NCI-H146 treated with DMSO at 0.1 percent for 48 hours (cell line): ENCODE results near the gene KLHL26.

ENCODE experiments used
- DNase-seq: peaks from one replicate; lab custom pipeline; 2025; ENCODE audit not compliant: unreplicated experiment; lab: John Stamatoyannopoulos, UW

The KLHL26 gene

GRCh38 chr19:18601875-18602274 is 35.0 kb upstream of the KLHL26 start:
- no peak for DNase-seq

GRCh38 chr19:18603255-18603957 is 33.4 kb upstream of the KLHL26 start:
- no peak for DNase-seq

- DNase-seq, result no peak
These were observed 32.6 kb upstream of the KLHL26 start for GRCh38 chr19:18603958-18604819.

- DNase-seq, result no peak
These were observed 32.0 kb upstream of the KLHL26 start for GRCh38 chr19:18604820-18605159.

GRCh38 chr19:18605196-18605545 is 31.7 kb upstream of the KLHL26 start:
- no peak for DNase-seq

GRCh38 chr19:18605546-18606280 is 31.1 kb upstream of the KLHL26 start:
- no peak for DNase-seq

- no peak for DNase-seq
These were observed 30.3 kb upstream of the KLHL26 start, which contains the start of gene CRLF1 for GRCh38 chr19:18606281-18607225. TSS of gene CRLF1 (minus strand) at chr19:18606799. CDS start at chr19:18606656, 143 bp downstream.

- no peak for DNase-seq
These were observed 29.4 kb upstream of the KLHL26 start for GRCh38 chr19:18607226-18608101.

- no peak for DNase-seq
These were observed 28.6 kb upstream of the KLHL26 start for GRCh38 chr19:18608102-18608804.

GRCh38 chr19:18608805-18609716 is 27.8 kb upstream of the KLHL26 start:
- no peak for DNase-seq

- no peak for DNase-seq
These were observed 27.1 kb upstream of the KLHL26 start for GRCh38 chr19:18609717-18610051.

- no peak for DNase-seq
These were observed 26.6 kb upstream of the KLHL26 start for GRCh38 chr19:18610245-18610555.

- no peak for DNase-seq
These were observed 26.1 kb upstream of the KLHL26 start for GRCh38 chr19:18610556-18611326.

GRCh38 chr19:18611327-18612050 is 25.3 kb upstream of the KLHL26 start:
- no peak for DNase-seq

GRCh38 chr19:18612051-18612771 is 24.6 kb upstream of the KLHL26 start:
- DNase-seq, result no peak
